Glutamatergic neuron (in vitro differentiated cells): ENCODE measurements around the gene MAN2A2. TPM values are rescaled to one million over a fixed set of nuclear protein-coding genes. Genes with fewer than 3 reads are reported as not detected.

Source experiments
- DNase-seq: peaks from one replicate; pipeline ENCODE4 v3.0.0; 2022
- H3K27ac Mint-ChIP-seq: one replicate; pipeline ENCODE4 v1.8.0; 2020; ENCODE audit warnings: mild to moderate bottlenecking, mixed read lengths, inconsistent platforms; ENCODE audit not compliant: unreplicated experiment
- H3K27me3 Mint-ChIP-seq: one replicate; pipeline ENCODE4 v1.8.0; 2020; ENCODE audit warnings: mild to moderate bottlenecking, moderate library complexity, mixed read lengths, inconsistent platforms; ENCODE audit not compliant: unreplicated experiment
- H3K36me3 Mint-ChIP-seq: one replicate; pipeline ENCODE4 v1.8.0; 2020; ENCODE audit warnings: mild to moderate bottlenecking, mixed read lengths, inconsistent platforms; ENCODE audit not compliant: unreplicated experiment
- H3K4me1 Mint-ChIP-seq: one replicate; pipeline ENCODE4 v1.8.0; 2020; ENCODE audit warnings: mild to moderate bottlenecking, low read depth, mixed read lengths, inconsistent platforms; ENCODE audit not compliant: unreplicated experiment
- H3K4me3 Mint-ChIP-seq: one replicate; pipeline ENCODE4 v1.8.0; 2020; ENCODE audit warnings: mild to moderate bottlenecking, mixed read lengths, inconsistent platforms; ENCODE audit not compliant: unreplicated experiment
- H3K9me3 Mint-ChIP-seq: one replicate; pipeline ENCODE4 v1.8.0; 2020; ENCODE audit warnings: mild to moderate bottlenecking, moderate library complexity, mixed read lengths, inconsistent platforms; ENCODE audit not compliant: unreplicated experiment
- total RNA-seq: library from RNA; stranded (reverse); fragmentation: NEBNext Ultra II Directional; extraction: Animal tissue kit (Norgen Biotek cat#: 25700); gene quantifications from one replicate; pipeline ENCODE4 v1.2.1, GENCODE V29; 2021; ENCODE audit not compliant: unreplicated experiment
- TF ChIP-seq, protein P1 (sequence below): fragments of 200-600 bp; sonication (generic); IDR thresholded peaks from one replicate; pipeline ENCODE4 v1.5.0; 2021; ENCODE audit not compliant: partially characterized antibody, unreplicated experiment

MAN2A2 gene
- total RNA-seq, 1 donor from 2014 or later: 81.8 TPM

- TF ChIP-seq, protein P1, sequence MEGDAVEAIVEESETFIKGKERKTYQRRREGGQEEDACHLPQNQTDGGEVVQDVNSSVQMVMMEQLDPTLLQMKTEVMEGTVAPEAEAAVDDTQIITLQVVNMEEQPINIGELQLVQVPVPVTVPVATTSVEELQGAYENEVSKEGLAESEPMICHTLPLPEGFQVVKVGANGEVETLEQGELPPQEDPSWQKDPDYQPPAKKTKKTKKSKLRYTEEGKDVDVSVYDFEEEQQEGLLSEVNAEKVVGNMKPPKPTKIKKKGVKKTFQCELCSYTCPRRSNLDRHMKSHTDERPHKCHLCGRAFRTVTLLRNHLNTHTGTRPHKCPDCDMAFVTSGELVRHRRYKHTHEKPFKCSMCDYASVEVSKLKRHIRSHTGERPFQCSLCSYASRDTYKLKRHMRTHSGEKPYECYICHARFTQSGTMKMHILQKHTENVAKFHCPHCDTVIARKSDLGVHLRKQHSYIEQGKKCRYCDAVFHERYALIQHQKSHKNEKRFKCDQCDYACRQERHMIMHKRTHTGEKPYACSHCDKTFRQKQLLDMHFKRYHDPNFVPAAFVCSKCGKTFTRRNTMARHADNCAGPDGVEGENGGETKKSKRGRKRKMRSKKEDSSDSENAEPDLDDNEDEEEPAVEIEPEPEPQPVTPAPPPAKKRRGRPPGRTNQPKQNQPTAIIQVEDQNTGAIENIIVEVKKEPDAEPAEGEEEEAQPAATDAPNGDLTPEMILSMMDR: no peak
- no peak for DNase-seq
- Mint-ChIP-seq H3K4me1 (no peaks in the 10 kb centered on the region), H3K9me3 (peaks cover 2% of the 10 kb centered on the region), H3K36me3 (no peaks in the 10 kb centered on the region), H3K27me3 (no peaks in the 10 kb centered on the region), H3K27ac (no peak overlapping the region), H3K4me3 (no peak overlapping the region)
These were observed 67.2 kb downstream of the MAN2A2 start for GRCh38 chr15:90970274-90970673.

GRCh38 chr15:90972133-90972532 is 69.0 kb downstream of the MAN2A2 start:
- H3K27ac Mint-ChIP-seq: no peak overlapping the region
- TF ChIP-seq, protein P1: no peak
- no peaks in the 10 kb centered on the region for H3K36me3 Mint-ChIP-seq
- no peaks in the 10 kb centered on the region for H3K27me3 Mint-ChIP-seq
- no peak for DNase-seq
- H3K4me1 Mint-ChIP-seq: no peaks in the 10 kb centered on the region
- H3K4me3 Mint-ChIP-seq: no peak overlapping the region
- H3K9me3 Mint-ChIP-seq: peaks cover 3% of the 10 kb centered on the region

Other genes with a start within 250 kb of the MAN2A2 start
- gene BLM, start 186.0 kb upstream of the MAN2A2 start, total RNA-seq: 5.4 TPM
- 26.5 TPM for gene FURIN, start 34.7 kb upstream of the MAN2A2 start, total RNA-seq
- 3.3 TPM for gene FES, start 18.8 kb upstream of the MAN2A2 start, total RNA-seq
- gene HDDC3, start 29.2 kb downstream of the MAN2A2 start, total RNA-seq: 10.7 TPM
- 65.1 TPM for gene UNC45A, start 32.0 kb downstream of the MAN2A2 start, total RNA-seq
- gene RCCD1, start 51.6 kb downstream of the MAN2A2 start, total RNA-seq: 11.5 TPM
- gene PRC1, start 91.2 kb downstream of the MAN2A2 start, total RNA-seq: 42.5 TPM
- 31.7 TPM for gene VPS33B, start 119.3 kb downstream of the MAN2A2 start, total RNA-seq
- gene SV2B, start 197.0 kb downstream of the MAN2A2 start, total RNA-seq: 7.1 TPM